GM06990 (cell line): Measurements from ENCODE around the gene COA7.
"Not testable (repeated sequence)": the region's sequence is repeated elsewhere in the genome, so short reads cannot be mapped to it uniquely, and the experiment has no call there.

ENCODE experiments used
- DNase-seq: peaks from one replicate; pipeline ENCODE4 v3.0.0-alpha.2; 2011; ENCODE audit not compliant: insufficient read length; ENCODE audit errors: extremely low read depth
- H3K27me3 ChIP-seq: replicated peaks from 2 replicates; pipeline ENCODE4 v1.6.0; 2011; ENCODE audit warnings: low read length; ENCODE audit not compliant: control insufficient read depth, insufficient read depth
- H3K36me3 ChIP-seq: 2 replicates; pipeline ENCODE4 v1.5.1; 2011; ENCODE audit warnings: low read length; ENCODE audit not compliant: control insufficient read depth, insufficient read depth
- H3K4me3 ChIP-seq: replicated peaks from 2 replicates; pipeline ENCODE4 v1.5.1; 2011; ENCODE audit warnings: low read depth, mild to moderate bottlenecking, control low read depth, low read length
- TF ChIP-seq, protein P1 (sequence below): IDR thresholded peaks from 2 replicates; pipeline ENCODE4 v1.5.1; 2011; ENCODE audit warnings: low read length, control low read depth, mild to moderate bottlenecking, inconsistent platforms; ENCODE audit not compliant: insufficient read depth, poor library complexity, severe bottlenecking

COA7 gene

DNA sequence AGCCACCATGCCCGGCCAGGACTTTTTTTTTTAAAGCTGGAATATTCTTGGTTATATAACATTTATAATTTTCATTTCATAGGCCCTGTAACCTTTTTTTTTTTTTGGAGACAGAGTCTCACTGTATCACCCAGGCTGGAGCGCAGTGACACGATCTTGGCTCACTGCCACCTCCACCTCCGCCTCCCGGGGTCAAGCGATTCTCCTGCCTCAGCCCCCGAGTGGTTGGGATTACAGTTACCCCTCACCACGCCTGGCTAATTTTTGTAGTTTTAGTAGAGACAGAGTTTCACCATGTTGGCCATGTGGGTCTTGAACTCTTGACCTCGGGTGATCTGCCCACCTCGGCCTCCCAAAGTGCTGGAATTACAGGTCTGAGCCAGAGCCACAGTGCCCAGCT, 40.7 kb upstream of the COA7 start:
- TF ChIP-seq, protein P1, sequence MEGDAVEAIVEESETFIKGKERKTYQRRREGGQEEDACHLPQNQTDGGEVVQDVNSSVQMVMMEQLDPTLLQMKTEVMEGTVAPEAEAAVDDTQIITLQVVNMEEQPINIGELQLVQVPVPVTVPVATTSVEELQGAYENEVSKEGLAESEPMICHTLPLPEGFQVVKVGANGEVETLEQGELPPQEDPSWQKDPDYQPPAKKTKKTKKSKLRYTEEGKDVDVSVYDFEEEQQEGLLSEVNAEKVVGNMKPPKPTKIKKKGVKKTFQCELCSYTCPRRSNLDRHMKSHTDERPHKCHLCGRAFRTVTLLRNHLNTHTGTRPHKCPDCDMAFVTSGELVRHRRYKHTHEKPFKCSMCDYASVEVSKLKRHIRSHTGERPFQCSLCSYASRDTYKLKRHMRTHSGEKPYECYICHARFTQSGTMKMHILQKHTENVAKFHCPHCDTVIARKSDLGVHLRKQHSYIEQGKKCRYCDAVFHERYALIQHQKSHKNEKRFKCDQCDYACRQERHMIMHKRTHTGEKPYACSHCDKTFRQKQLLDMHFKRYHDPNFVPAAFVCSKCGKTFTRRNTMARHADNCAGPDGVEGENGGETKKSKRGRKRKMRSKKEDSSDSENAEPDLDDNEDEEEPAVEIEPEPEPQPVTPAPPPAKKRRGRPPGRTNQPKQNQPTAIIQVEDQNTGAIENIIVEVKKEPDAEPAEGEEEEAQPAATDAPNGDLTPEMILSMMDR, result no peak
- Histone ChIP-seq H3K36me3 (no peaks in the 10 kb centered on the region), H3K4me3 (no peak overlapping the region), H3K27me3 (no peaks in the 10 kb centered on the region)
- DNase-seq, result no peak

DNA sequence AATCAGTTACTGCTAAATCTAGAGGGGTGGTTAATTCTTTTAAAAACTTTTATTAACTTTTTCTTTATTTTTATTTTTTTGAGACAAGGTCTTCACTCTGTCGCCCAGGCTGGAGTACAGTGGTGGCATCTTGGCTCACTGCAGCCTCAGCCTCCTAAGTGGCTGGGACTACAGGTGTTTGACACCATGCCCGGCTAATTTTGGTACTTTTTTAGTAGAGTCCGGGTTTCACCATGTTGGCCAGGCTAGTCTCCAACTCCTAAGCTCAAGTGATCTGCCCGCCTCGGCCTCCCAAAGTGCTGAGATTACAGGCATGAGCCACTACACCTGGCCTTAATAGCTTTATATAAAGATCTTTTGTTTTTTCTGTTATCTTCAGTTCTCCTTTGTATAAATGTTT, 40.0 kb upstream of the COA7 start:
- TF ChIP-seq, protein P1, result no peak
- Histone ChIP-seq H3K36me3 (no peaks in the 10 kb centered on the region), H3K4me3 (no peak overlapping the region), H3K27me3 (no peaks in the 10 kb centered on the region)
- no peak for DNase-seq

DNA sequence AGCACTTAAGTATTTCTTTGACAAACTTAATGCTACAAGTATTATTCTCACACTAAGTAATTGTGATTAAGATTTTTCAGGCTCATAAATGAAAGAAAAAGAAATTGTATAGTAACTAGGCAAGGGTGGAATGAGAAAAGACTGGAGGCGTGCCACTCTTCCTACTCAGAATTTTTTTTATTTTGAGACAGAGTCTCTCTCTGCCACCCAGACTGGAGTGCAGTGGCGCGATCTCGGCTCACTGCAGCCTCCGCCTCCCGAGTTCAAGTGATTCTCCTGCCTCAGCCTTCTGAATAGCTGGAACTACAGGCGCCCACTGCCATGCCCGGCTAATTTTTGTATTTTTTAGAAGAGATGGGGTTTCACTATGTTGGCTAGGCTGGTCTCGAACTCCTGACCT, 37.2 kb upstream of the COA7 start:
- H3K4me3 ChIP-seq, DNase-seq, H3K36me3 ChIP-seq, H3K27me3 ChIP-seq: not testable (repeated sequence)

DNA sequence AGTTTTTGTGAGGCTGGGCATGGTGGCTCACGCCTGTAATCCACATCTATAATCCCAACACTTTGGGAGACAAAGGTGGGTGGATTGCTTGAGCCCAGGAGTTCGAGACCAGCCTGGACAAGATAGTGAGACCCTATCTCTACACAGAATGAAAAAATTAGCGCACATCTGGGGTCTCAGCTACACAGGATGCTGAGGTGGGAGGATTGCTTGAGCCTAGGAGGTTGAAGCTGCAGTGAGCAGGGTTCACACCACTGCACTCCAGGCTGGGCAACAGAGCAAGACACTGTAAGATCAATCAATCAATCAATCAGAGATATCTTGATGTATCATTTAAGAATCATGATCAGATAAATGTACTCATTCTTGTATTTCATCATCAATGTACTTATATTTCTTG, 35.2 kb upstream of the COA7 start:
- DNase-seq, result no peak
- Histone ChIP-seq H3K4me3 (no peak overlapping the region), H3K27me3 (no peaks in the 10 kb centered on the region), H3K36me3 (no peaks in the 10 kb centered on the region)
- TF ChIP-seq, protein P1, result no peak

DNA sequence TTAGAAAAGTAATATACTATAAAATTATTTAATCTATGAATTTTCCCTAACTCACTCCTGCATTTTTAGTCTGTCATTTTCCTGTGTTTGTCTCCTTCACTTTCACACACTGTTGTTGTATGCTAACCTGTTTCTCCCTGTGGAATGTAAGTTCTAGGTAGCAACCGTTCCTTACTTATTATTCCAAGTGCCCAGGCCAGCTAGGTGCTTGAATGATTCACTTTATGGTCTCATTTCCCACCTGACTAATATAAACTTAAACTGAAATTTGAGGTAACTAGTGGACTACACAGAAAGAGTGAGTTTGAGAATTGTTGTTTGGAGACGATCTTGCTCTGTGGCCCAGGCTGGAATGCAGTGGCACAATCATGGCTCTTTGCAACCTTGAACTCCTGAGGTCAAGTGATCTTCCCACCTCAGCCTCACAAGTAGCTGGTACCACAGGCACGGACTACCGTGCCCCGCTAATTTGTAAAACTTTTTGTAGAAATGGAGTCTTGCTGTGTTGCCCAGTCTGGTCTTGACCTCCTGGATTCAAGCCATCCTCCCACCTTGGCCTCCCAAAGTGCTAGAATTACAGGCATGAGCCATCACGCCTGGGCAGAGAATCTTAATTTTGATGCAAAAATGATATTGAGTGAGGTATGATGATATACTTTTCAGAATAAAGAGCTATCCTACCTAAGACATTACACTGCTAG, 30.0 kb upstream of the COA7 start:
- no peak for DNase-seq
- Histone ChIP-seq H3K4me3 (no peak overlapping the region), H3K36me3 (no peaks in the 10 kb centered on the region), H3K27me3 (no peaks in the 10 kb centered on the region)
- TF ChIP-seq, protein P1, result no peak

DNA sequence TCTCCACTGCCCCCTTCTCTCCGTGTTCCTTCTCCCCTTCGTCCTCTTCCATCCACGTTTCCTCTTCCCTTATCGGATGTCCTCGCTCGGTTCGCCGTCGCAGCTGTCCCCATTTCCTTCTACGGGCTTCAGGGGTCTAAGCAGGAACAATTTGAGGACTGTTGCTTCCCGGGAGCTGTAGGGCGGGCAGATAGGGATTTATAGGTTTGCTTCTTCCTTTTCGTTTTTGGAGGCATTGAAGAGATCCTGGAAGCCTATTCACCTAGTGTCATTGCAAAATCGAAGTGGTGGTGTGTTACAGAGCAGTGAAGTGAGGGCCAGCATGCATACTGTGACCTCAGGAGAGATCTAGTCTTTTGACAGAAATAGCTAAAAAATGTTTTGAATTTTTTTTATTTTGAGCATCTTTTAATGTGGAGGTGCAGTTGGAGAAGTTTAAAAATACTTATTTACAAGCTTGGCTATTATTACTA, 29.0 kb upstream of the COA7 start:
- Histone ChIP-seq H3K36me3 (no peaks in the 10 kb centered on the region), H3K27me3 (no peaks in the 10 kb centered on the region), H3K4me3 (peak overlapping the region; percentile 70)
- DNase-seq, result peak; percentile 4
- TF ChIP-seq, protein P1, result no peak
